HCT116 (cell line): ENCODE data around the gene USP32. TPM values are rescaled to one million over a fixed set of nuclear protein-coding genes. Genes with fewer than 3 reads are reported as not detected.

ENCODE experiments used
- ATAC-seq: fragments of 200-7000 bp; cut with Tn5 transposase; 2 replicates; pipeline ENCODE4 v1.9.1; 2020; ENCODE audit warnings: mild to moderate bottlenecking, moderate library complexity
- BruUV-seq: library from RNA; stranded (reverse); fragments of 400-500 nt; replicated peaks from 2 replicates; lab custom pipeline; 2021; lab: Mats Ljungman, UMichigan
- CTCF ChIA-PET: fragments of 300-600 bp; sonication (Branson Sonifier 250); formaldehyde crosslinking; loops from one replicate; lab custom pipeline; 2021; ENCODE audit warnings: antibody characterized with exemption; lab: Charles Lee
- POLR2A ChIA-PET: fragments of 300-600, 350-600 bp; sonication (Branson Sonifier 250); formaldehyde crosslinking; loops from one replicate; lab custom pipeline; 2021; ENCODE audit warnings: antibody characterized with exemption; lab: Charles Lee
- RAD21 ChIA-PET, 2 experiments: fragments of 300-600 bp; sonication (Branson Sonifier 250); formaldehyde crosslinking; loops; one replicate each; lab custom pipeline; 2023; ENCODE audit warnings: low total read pairs in 2 of 2; ENCODE audit not compliant: uncharacterized antibody in 2 of 2, unreplicated experiment in 2 of 2, low non-redundant PET in 1 of 2; lab: Charles Lee
- DNase-seq: peaks from one replicate; pipeline ENCODE4 v3.0.0-alpha.2; 2010; ENCODE audit warnings: low read depth, low spot score
- H2AFZ ChIP-seq: fragments of 200-600 bp; shearing (Covaris generic), sonication (generic); 2 replicates; pipeline ENCODE4 v1.6.1; 2017; ENCODE audit warnings: low read depth, mixed run types, mixed read lengths, antibody characterized with exemption, low read length; ENCODE audit not compliant: poor library complexity, severe bottlenecking
- H3K27ac ChIP-seq: 2 replicates; pipeline ENCODE4 v1.5.1; 2012; ENCODE audit warnings: low read depth, low read length
- H3K27me3 ChIP-seq: fragments of 200-600 bp; sonication (generic); 2 replicates; pipeline ENCODE4 v1.6.1; 2016; ENCODE audit warnings: mixed run types, low read length, mixed read lengths; ENCODE audit not compliant: insufficient read depth
- H3K36me3 ChIP-seq, 2 experiments: fragments of 200-500 bp in 1 of 2; fragments of 200-600 bp in 1 of 2; sonication (Bioruptor generic) in 1 of 2; sonication (generic) in 1 of 2; 2 replicates each; pipeline versions ENCODE4 v1.5.1 to v1.6.1; 2014 to 2016; ENCODE audit warnings: low read length in 2 of 2, inconsistent platforms in 1 of 2, mixed read lengths in 1 of 2, mixed run types in 1 of 2; ENCODE audit not compliant: insufficient read depth in 2 of 2, control insufficient read depth in 1 of 2
- H3K4me1 ChIP-seq, 2 experiments: fragments of 200-600 bp in 1 of 2; sonication (generic) in 1 of 2; 2 replicates each; pipeline versions ENCODE4 v1.5.1 to v1.6.1; 2012 to 2017; ENCODE audit warnings: low read length in 2 of 2, inconsistent platforms in 1 of 2, mild to moderate bottlenecking in 1 of 2, mixed read lengths in 1 of 2, mixed run types in 1 of 2, moderate library complexity in 1 of 2; ENCODE audit not compliant: insufficient read depth in 2 of 2, control insufficient read depth in 1 of 2
- H3K4me2 ChIP-seq: fragments of 200-600 bp; sonication (generic); 2 replicates; pipeline ENCODE4 v1.6.1; 2017; ENCODE audit warnings: mixed run types, low read length, mixed read lengths
- H3K4me3 ChIP-seq, 2 experiments: fragments of 200-600 bp in 1 of 2; sonication (generic) in 1 of 2; replicated peaks in 1 of 2; 2 replicates each; pipeline ENCODE4 v1.5.1; 2011 to 2016; ENCODE audit warnings: low read length in 2 of 2, control low read depth in 1 of 2, low read depth in 1 of 2, mild to moderate bottlenecking in 1 of 2, mixed read lengths in 1 of 2, mixed run types in 1 of 2
- H3K79me2 ChIP-seq: fragments of 200-600 bp; sonication (generic); 2 replicates; pipeline ENCODE4 v1.6.1; 2017; ENCODE audit warnings: mild to moderate bottlenecking, mixed run types, low read length, moderate library complexity, mixed read lengths; ENCODE audit not compliant: insufficient read depth
- H3K9ac ChIP-seq: fragments of 200-600 bp; sonication (generic); 2 replicates; pipeline ENCODE4 v1.6.1; 2016; ENCODE audit warnings: low read length, mixed read lengths
- H3K9me2 ChIP-seq: fragments of 200-600 bp; sonication (generic), shearing (Covaris generic); 2 replicates; pipeline ENCODE4 v1.6.1; 2017; ENCODE audit warnings: mixed run types, mild to moderate bottlenecking, moderate library complexity; ENCODE audit not compliant: insufficient read depth
- H3K9me3 ChIP-seq, 2 experiments: fragments of 200-500 bp in 1 of 2; fragments of 200-600 bp in 1 of 2; sonication (Bioruptor generic) in 1 of 2; sonication (generic) in 1 of 2; 2 replicates each; pipeline ENCODE4 v1.6.1; 2014 to 2017; ENCODE audit warnings: low read length in 2 of 2, mixed read lengths in 2 of 2, inconsistent platforms in 1 of 2, low read depth in 1 of 2, mild to moderate bottlenecking in 1 of 2, mixed run types in 1 of 2, moderate library complexity in 1 of 2; ENCODE audit not compliant: control insufficient read depth in 1 of 2, insufficient read depth in 1 of 2
- H4K20me1 ChIP-seq: fragments of 200-600 bp; sonication (generic), shearing (Covaris generic); 2 replicates; pipeline ENCODE4 v1.6.1; 2017; ENCODE audit warnings: mixed run types, mild to moderate bottlenecking, moderate library complexity; ENCODE audit not compliant: insufficient read depth
- EGR1 ChIP-seq: IDR thresholded peaks from 2 replicates; pipeline ENCODE4 v1.6.1; 2012; ENCODE audit warnings: low read depth
- SIN3A ChIP-seq: IDR thresholded peaks from 2 replicates; pipeline ENCODE4 v1.6.1; 2012; ENCODE audit warnings: low read depth
- SP1 ChIP-seq: IDR thresholded peaks from 2 replicates; pipeline ENCODE4 v1.6.1; 2012; ENCODE audit warnings: low read depth
- TCF7L2 ChIP-seq: IDR thresholded peaks from 2 replicates; pipeline ENCODE4 v1.7.0; 2011; ENCODE audit warnings: borderline replicate concordance, inconsistent platforms; ENCODE audit not compliant: insufficient read depth, insufficient read length; ENCODE audit errors: extremely low read depth
- ZFX ChIP-seq: fragments of 450-650 bp; IDR thresholded peaks from 2 replicates; pipeline ENCODE4 v1.6.1; 2017
- ZNF274 ChIP-seq: fragments of 200-500 bp; sonication (Bioruptor generic); IDR thresholded peaks from 2 replicates; pipeline ENCODE4 v1.6.1; 2014; ENCODE audit warnings: mild to moderate bottlenecking, low read depth, low read length, inconsistent platforms
- intact Hi-C: fragments of 100-400 bp; cut with micrococcal nuclease; formaldehyde crosslinking; loops from 2 replicates; pipeline ENCODE4 v1.10.0; 2022
- total RNA-seq: library from RNA; stranded (reverse); gene quantifications from one replicate; pipeline ENCODE4 v1.2.1, GENCODE V29; 2021; ENCODE audit not compliant: unreplicated experiment
- TF ChIP-seq, protein P1 (sequence below): IDR thresholded peaks from 2 replicates; pipeline ENCODE4 v1.6.1; 2012; ENCODE audit warnings: low read depth
- TF ChIP-seq, protein P2 (sequence below), 3 experiments: fragments of 200-600 bp in 1 of 3; sonication (generic) in 1 of 3; IDR thresholded peaks in 2 of 3; conservative IDR thresholded peaks in 1 of 3; 2 replicates each; pipeline ENCODE4 v1.5.1; 2012 to 2017; ENCODE audit warnings: low read depth in 2 of 3, low read length in 2 of 3, antibody characterized with exemption in 1 of 3, borderline replicate concordance in 1 of 3, control low read depth in 1 of 3, mild to moderate bottlenecking in 1 of 3, mixed read lengths in 1 of 3, mixed run types in 1 of 3, moderate library complexity in 1 of 3; ENCODE audit not compliant: insufficient read depth in 1 of 3

USP32 gene
- total RNA-seq, 1 experiment from 2014 or later, result 67.0 TPM

DNA sequence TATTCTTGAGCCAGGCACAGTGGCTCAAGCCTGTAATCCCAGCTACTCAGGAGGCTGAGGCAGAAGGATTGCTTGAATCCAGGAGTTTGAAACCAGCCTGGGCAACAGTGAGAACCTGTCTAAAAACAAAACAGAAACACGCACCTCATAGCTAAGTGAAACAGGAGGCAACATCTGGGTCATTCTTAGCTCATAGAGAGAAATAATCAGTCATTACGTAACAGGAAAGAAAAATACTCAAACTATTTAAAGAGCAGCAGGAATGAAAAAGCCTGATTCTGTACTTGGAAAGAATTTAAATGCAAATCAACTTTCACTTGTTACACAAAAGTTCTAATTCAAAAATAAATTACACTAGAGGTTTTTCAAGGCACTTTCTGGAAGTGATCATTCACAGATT is 47.6 kb upstream of the USP32 start:
- BruUV-seq, result no TSS peak
- CTCF ChIA-PET, result interaction anchor here (1.5 kb wide), 1 partner anchor 199 kb away, joined by 4 read pairs; no protein-coding TSS in a partner anchor
- H3K4me1 ChIP-seq, result peaks cover 0 to 13% of the 10 kb centered on the region in 2 experiments; a peak in 2 of 4 replicates
- intact Hi-C loops, result loop anchor here (10.0 kb wide), 1 partner anchor 335 kb away; no protein-coding TSS in a partner anchor
- DNase-seq (no peak), ATAC-seq (no peak)
- no peaks in the 10 kb centered on the region for H3K9me3 ChIP-seq
- RAD21 ChIA-PET, result no interaction called here
- no peaks in the 10 kb centered on the region for H3K79me2 ChIP-seq
- no peaks in the 10 kb centered on the region for H3K9me2 ChIP-seq
- H3K4me2 ChIP-seq, result no peak overlapping the region
- H3K9ac ChIP-seq, result no peak overlapping the region
- H3K4me3 ChIP-seq, result no peak overlapping the region
- no peak overlapping the region for H3K27ac ChIP-seq
- TF ChIP-seq, protein P1, sequence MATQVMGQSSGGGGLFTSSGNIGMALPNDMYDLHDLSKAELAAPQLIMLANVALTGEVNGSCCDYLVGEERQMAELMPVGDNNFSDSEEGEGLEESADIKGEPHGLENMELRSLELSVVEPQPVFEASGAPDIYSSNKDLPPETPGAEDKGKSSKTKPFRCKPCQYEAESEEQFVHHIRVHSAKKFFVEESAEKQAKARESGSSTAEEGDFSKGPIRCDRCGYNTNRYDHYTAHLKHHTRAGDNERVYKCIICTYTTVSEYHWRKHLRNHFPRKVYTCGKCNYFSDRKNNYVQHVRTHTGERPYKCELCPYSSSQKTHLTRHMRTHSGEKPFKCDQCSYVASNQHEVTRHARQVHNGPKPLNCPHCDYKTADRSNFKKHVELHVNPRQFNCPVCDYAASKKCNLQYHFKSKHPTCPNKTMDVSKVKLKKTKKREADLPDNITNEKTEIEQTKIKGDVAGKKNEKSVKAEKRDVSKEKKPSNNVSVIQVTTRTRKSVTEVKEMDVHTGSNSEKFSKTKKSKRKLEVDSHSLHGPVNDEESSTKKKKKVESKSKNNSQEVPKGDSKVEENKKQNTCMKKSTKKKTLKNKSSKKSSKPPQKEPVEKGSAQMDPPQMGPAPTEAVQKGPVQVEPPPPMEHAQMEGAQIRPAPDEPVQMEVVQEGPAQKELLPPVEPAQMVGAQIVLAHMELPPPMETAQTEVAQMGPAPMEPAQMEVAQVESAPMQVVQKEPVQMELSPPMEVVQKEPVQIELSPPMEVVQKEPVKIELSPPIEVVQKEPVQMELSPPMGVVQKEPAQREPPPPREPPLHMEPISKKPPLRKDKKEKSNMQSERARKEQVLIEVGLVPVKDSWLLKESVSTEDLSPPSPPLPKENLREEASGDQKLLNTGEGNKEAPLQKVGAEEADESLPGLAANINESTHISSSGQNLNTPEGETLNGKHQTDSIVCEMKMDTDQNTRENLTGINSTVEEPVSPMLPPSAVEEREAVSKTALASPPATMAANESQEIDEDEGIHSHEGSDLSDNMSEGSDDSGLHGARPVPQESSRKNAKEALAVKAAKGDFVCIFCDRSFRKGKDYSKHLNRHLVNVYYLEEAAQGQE, result no peak
- no peak for TF ChIP-seq ZNF274
- TF ChIP-seq SP1, result no peak
- TF ChIP-seq, protein P2, sequence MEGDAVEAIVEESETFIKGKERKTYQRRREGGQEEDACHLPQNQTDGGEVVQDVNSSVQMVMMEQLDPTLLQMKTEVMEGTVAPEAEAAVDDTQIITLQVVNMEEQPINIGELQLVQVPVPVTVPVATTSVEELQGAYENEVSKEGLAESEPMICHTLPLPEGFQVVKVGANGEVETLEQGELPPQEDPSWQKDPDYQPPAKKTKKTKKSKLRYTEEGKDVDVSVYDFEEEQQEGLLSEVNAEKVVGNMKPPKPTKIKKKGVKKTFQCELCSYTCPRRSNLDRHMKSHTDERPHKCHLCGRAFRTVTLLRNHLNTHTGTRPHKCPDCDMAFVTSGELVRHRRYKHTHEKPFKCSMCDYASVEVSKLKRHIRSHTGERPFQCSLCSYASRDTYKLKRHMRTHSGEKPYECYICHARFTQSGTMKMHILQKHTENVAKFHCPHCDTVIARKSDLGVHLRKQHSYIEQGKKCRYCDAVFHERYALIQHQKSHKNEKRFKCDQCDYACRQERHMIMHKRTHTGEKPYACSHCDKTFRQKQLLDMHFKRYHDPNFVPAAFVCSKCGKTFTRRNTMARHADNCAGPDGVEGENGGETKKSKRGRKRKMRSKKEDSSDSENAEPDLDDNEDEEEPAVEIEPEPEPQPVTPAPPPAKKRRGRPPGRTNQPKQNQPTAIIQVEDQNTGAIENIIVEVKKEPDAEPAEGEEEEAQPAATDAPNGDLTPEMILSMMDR (IDR thresholded peaks at IDR 0.05 in 2 of 3, conservative IDR thresholded peaks at IDR 0.05 in 1 of 3; ENCODE audit: borderline replicate concordance in 1 of 3, insufficient read depth in 1 of 3, low read depth in 2 of 3, low read length in 2 of 3), result no peak
- TF ChIP-seq ZFX, result no peak
- no peak for TF ChIP-seq TCF7L2
- no peak for TF ChIP-seq SIN3A
- TF ChIP-seq EGR1, result no peak
- no peaks in the 10 kb centered on the region for H3K36me3 ChIP-seq
- no peak overlapping the region for H2AFZ ChIP-seq
- POLR2A ChIA-PET, result no interaction called here
- no peaks in the 10 kb centered on the region for H3K27me3 ChIP-seq
- no peaks in the 10 kb centered on the region for H4K20me1 ChIP-seq
